GM18907 (cell line): ENCODE data around the gene GMEB2.
"Not testable (repeated sequence)": the region's sequence is repeated elsewhere in the genome, so short reads cannot be mapped to it uniquely, and the experiment has no call there.

Experiments
- ATAC-seq: cut with Tn5 transposase; IDR thresholded peaks from one replicate; pipeline ENCODE4 v1.9.1; 2021; ENCODE audit warnings: mild to moderate bottlenecking, moderate library complexity; ENCODE audit not compliant: unreplicated experiment

The GMEB2 gene

GRCh38 chr20:63574156-63574828 lies 52.6 kb downstream of the GMEB2 start, which contains the start of gene HELZ2:
Gene HELZ2, minus strand, starts transcription at chr20:63574239. Its CDS starts 1,854 bp downstream, at chr20:63572385.
- ATAC-seq = peak; percentile 44

GRCh38 chr20:63573647-63574131 lies 53.2 kb downstream of the GMEB2 start:
- no peak for ATAC-seq

- ATAC-seq = no peak
Measured at GRCh38 chr20:63572788-63573646, 53.9 kb downstream of the GMEB2 start.

GRCh38 chr20:63572071-63572787 lies 54.7 kb downstream of the GMEB2 start:
- ATAC-seq = no peak

GRCh38 chr20:63571087-63571478 lies 55.8 kb downstream of the GMEB2 start:
- ATAC-seq = not testable (repeated sequence)

- no peak for ATAC-seq
Measured at GRCh38 chr20:63570281-63571086, 56.4 kb downstream of the GMEB2 start.

GRCh38 chr20:63568986-63569949 lies 57.6 kb downstream of the GMEB2 start:
- ATAC-seq = no peak

GRCh38 chr20:63568170-63568981 lies 58.5 kb downstream of the GMEB2 start:
- peak; percentile 29 for ATAC-seq

GRCh38 chr20:63567386-63568169 lies 59.3 kb downstream of the GMEB2 start:
- peak; percentile 69 for ATAC-seq

GRCh38 chr20:63567136-63567385 lies 59.8 kb downstream of the GMEB2 start:
- no peak for ATAC-seq

GRCh38 chr20:63566395-63567135 lies 60.3 kb downstream of the GMEB2 start:
- no peak for ATAC-seq

GRCh38 chr20:63565699-63566335 lies 61.1 kb downstream of the GMEB2 start:
- no peak for ATAC-seq

- no peak for ATAC-seq
Measured at GRCh38 chr20:63565021-63565698, 61.7 kb downstream of the GMEB2 start.

GRCh38 chr20:63564036-63564810 lies 62.7 kb downstream of the GMEB2 start:
- no peak for ATAC-seq

- ATAC-seq = no peak
Measured at GRCh38 chr20:63563225-63563935, 63.5 kb downstream of the GMEB2 start.
